DOHH2 (cell line): ENCODE data around the gene CASP10.

Experiments
- CTCF ChIP-seq: fragments of 200-600 bp; sonication (generic); IDR thresholded peaks from one replicate; pipeline ENCODE4 v1.5.1; 2014; ENCODE audit warnings: antibody characterized with exemption, mild to moderate bottlenecking, low read depth, low read length; ENCODE audit not compliant: poor library complexity, severe bottlenecking
- EZH2phosphoT487 ChIP-seq: fragments of 200-600 bp; sonication (generic); IDR thresholded peaks from 2 replicates; pipeline ENCODE4 v1.6.1; 2017; ENCODE audit warnings: borderline replicate concordance, mild to moderate bottlenecking, antibody characterized with exemption, low read length, moderate library complexity, mixed read lengths

- TF ChIP-seq CTCF (no peak), EZH2phosphoT487 (no peak)
These were observed 8.4 kb downstream of the CASP10 start for GRCh38 chr2:201191132-201191875.
